ENCODE data around the gene HLA-B.

The HLA-B gene

DNA sequence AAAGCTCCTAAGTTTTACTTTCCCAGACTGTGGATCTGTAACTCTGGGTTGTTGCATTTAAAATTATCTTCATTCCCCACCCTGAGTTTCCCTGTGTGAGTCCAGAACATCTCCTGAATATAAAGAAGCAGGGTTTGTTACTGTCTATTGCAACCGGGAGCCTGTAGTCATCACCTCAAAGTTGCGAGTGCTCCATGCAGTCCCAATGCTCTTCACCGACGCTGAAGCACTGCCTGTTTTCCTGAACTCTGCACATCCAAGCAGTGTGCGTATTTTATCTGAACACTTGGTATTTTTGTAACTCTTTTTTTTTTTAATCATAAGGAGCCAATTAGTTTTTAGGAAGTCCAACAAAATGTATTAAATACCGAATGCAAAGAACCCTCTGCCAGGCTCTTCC is 907 bp upstream of the HLA-B start:
- ChIA-PET CTCF (interaction anchor here (0.5 to 0.9 kb wide), 6 partner anchors 9 to 265 kb away, joined by 3 to 4 read pairs (median 3); no protein-coding TSS in a partner anchor), POLR2A (interaction anchor here (0.5 to 1.2 kb wide), 2 partner anchors 199 to 226 kb away, joined by 3 to 4 read pairs; partner anchors contain the start of gene TCF19)
- TF ChIP-seq, protein P1, sequence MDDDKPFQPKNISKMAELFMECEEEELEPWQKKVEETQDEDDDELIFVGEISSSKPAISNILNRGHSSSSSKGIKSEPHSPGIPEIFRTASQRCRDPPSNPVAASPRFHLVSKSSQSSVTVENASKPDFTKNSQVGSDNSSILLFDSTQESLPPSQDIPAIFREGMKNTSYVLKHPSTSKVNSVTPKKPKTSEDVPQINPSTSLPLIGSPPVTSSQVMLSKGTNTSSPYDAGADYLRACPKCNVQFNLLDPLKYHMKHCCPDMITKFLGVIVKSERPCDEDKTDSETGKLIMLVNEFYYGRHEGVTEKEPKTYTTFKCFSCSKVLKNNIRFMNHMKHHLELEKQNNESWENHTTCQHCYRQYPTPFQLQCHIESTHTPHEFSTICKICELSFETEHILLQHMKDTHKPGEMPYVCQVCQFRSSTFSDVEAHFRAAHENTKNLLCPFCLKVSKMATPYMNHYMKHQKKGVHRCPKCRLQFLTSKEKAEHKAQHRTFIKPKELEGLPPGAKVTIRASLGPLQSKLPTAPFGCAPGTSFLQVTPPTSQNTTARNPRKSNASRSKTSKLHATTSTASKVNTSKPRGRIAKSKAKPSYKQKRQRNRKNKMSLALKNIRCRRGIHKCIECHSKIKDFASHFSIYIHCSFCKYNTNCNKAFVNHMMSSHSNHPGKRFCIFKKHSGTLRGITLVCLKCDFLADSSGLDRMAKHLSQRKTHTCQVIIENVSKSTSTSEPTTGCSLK (tag by site-specific recombination; IDR thresholded peaks at IDR 0.05): no peak
- TF ChIP-seq ZNF654 (tag by site-specific recombination; IDR thresholded peaks at IDR 0.05; ENCODE audit: low read depth): 0 out of 2 replicates have a peak, but pooled peaks have one; percentile 2
- TF ChIP-seq, protein P2, sequence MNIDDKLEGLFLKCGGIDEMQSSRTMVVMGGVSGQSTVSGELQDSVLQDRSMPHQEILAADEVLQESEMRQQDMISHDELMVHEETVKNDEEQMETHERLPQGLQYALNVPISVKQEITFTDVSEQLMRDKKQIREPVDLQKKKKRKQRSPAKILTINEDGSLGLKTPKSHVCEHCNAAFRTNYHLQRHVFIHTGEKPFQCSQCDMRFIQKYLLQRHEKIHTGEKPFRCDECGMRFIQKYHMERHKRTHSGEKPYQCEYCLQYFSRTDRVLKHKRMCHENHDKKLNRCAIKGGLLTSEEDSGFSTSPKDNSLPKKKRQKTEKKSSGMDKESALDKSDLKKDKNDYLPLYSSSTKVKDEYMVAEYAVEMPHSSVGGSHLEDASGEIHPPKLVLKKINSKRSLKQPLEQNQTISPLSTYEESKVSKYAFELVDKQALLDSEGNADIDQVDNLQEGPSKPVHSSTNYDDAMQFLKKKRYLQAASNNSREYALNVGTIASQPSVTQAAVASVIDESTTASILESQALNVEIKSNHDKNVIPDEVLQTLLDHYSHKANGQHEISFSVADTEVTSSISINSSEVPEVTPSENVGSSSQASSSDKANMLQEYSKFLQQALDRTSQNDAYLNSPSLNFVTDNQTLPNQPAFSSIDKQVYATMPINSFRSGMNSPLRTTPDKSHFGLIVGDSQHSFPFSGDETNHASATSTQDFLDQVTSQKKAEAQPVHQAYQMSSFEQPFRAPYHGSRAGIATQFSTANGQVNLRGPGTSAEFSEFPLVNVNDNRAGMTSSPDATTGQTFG (tag by site-specific recombination; IDR thresholded peaks at IDR 0.05; ENCODE audit: borderline replicate concordance): no peak
- TF ChIP-seq, protein P3, sequence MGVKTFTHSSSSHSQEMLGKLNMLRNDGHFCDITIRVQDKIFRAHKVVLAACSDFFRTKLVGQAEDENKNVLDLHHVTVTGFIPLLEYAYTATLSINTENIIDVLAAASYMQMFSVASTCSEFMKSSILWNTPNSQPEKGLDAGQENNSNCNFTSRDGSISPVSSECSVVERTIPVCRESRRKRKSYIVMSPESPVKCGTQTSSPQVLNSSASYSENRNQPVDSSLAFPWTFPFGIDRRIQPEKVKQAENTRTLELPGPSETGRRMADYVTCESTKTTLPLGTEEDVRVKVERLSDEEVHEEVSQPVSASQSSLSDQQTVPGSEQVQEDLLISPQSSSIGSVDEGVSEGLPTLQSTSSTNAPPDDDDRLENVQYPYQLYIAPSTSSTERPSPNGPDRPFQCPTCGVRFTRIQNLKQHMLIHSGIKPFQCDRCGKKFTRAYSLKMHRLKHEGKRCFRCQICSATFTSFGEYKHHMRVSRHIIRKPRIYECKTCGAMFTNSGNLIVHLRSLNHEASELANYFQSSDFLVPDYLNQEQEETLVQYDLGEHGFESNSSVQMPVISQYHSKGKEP (tag by site-specific recombination; IDR thresholded peaks at IDR 0.05): peak; percentile 34; the same call in 1 of the 2 replicates
- Histone ChIP-seq H3K9me3 (ENCODE audit: control insufficient read depth, insufficient read depth, low read depth, low read length) (no peaks in the 10 kb centered on the region), H3K27ac (ENCODE audit: extremely low read depth, low read depth, low read length) (no peak overlapping the region), H3K4me1 (ENCODE audit: control insufficient read depth, insufficient read depth, low read length) (no peaks in the 10 kb centered on the region), H3K4me3 (ENCODE audit: low read depth, low read length) (no peak overlapping the region), H3K36me3 (ENCODE audit: control insufficient read depth in 2 of 2, insufficient read depth in 1 of 2, low read length in 2 of 2) (peaks cover 0 to 22% of the 10 kb centered on the region in 2 experiments; a peak in 1 of 3 replicates)

- ChIA-PET CTCF (no interaction called here), POLR2A (no interaction called here)
- H3K27ac ChIP-seq (ENCODE audit: extremely low read depth, low read depth, low read length): peak overlapping the region; percentile 29; the same call in 1 of the 2 replicates
- H3K9me3 ChIP-seq (ENCODE audit: control insufficient read depth, insufficient read depth, low read depth, low read length): no peaks in the 10 kb centered on the region
- H3K36me3 ChIP-seq (ENCODE audit: control insufficient read depth in 2 of 2, insufficient read depth in 1 of 2, low read length in 2 of 2): peaks cover 0 to 22% of the 10 kb centered on the region in 2 experiments; a peak in 1 of 3 replicates
- peak overlapping the region; percentile 68 for H3K4me3 ChIP-seq (ENCODE audit: low read depth, low read length)
- H3K4me1 ChIP-seq (ENCODE audit: control insufficient read depth, insufficient read depth, low read length): no peaks in the 10 kb centered on the region
- TF ChIP-seq ZNF510 (tag by site-specific recombination; IDR thresholded peaks at IDR 0.05; ENCODE audit: insufficient replicate concordance) (no peak), ZNF843 (tag by site-specific recombination; IDR thresholded peaks at IDR 0.05) (0 out of 2 replicates have a peak, but pooled peaks have one; percentile 26), ZNF529 (tag by site-specific recombination; IDR thresholded peaks at IDR 0.05; ENCODE audit: insufficient replicate concordance) (no peak), ZNF211 (tag by site-specific recombination; IDR thresholded peaks at IDR 0.05; ENCODE audit: low read depth) (no peak), ZNF416 (tag by site-specific recombination; IDR thresholded peaks at IDR 0.05) (no peak), ZNF140 (tag by site-specific recombination; IDR thresholded peaks at IDR 0.05) (no peak), ZBTB20 (tag by site-specific recombination; IDR thresholded peaks at IDR 0.05) (no peak), ZNF777 (tag by site-specific recombination; IDR thresholded peaks at IDR 0.05; ENCODE audit: borderline replicate concordance) (peak; percentile 60; the same call in 1 of the 2 replicates), ZFP41 (tag by site-specific recombination; IDR thresholded peaks at IDR 0.05; ENCODE audit: borderline replicate concordance) (no peak), CTCF (tag by site-specific recombination; IDR thresholded peaks at IDR 0.05) (peak; percentile 58), ZNF155 (tag by site-specific recombination; IDR thresholded peaks at IDR 0.05) (no peak), PBX3 (CRISPR knock-in tag; IDR thresholded peaks at IDR 0.05) (no peak)
- TF ChIP-seq, protein P4, sequence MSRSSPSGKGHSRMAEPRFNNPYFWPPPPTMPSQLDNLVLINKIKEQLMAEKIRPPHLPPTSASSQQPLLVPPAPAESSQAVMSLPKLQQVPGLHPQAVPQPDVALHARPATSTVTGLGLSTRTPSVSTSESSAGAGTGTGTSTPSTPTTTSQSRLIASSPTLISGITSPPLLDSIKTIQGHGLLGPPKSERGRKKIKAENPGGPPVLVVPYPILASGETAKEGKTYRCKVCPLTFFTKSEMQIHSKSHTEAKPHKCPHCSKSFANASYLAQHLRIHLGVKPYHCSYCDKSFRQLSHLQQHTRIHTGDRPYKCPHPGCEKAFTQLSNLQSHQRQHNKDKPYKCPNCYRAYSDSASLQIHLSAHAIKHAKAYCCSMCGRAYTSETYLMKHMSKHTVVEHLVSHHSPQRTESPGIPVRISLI (tag by site-specific recombination; IDR thresholded peaks at IDR 0.05): no peak
- TF ChIP-seq, protein P5, sequence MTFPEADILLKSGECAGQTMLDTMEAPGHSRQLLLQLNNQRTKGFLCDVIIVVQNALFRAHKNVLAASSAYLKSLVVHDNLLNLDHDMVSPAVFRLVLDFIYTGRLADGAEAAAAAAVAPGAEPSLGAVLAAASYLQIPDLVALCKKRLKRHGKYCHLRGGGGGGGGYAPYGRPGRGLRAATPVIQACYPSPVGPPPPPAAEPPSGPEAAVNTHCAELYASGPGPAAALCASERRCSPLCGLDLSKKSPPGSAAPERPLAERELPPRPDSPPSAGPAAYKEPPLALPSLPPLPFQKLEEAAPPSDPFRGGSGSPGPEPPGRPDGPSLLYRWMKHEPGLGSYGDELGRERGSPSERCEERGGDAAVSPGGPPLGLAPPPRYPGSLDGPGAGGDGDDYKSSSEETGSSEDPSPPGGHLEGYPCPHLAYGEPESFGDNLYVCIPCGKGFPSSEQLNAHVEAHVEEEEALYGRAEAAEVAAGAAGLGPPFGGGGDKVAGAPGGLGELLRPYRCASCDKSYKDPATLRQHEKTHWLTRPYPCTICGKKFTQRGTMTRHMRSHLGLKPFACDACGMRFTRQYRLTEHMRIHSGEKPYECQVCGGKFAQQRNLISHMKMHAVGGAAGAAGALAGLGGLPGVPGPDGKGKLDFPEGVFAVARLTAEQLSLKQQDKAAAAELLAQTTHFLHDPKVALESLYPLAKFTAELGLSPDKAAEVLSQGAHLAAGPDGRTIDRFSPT (tag by site-specific recombination; IDR thresholded peaks at IDR 0.05): no peak
Observed at GRCh38 chr6:31356216-31356945, 598 bp downstream of the HLA-B start.

All from HEK293 (cell line).